ENCODE measurements around the gene DBX2. TPM values are rescaled to one million over a fixed set of nuclear protein-coding genes. Genes with fewer than 3 reads are reported as not detected.
"Not testable (repeated sequence)": the region's sequence is repeated elsewhere in the genome, so short reads cannot be mapped to it uniquely, and the experiment has no call there.

Gene DBX2
- total RNA-seq, 1 donor from 2014 or later, result not detected

DNA sequence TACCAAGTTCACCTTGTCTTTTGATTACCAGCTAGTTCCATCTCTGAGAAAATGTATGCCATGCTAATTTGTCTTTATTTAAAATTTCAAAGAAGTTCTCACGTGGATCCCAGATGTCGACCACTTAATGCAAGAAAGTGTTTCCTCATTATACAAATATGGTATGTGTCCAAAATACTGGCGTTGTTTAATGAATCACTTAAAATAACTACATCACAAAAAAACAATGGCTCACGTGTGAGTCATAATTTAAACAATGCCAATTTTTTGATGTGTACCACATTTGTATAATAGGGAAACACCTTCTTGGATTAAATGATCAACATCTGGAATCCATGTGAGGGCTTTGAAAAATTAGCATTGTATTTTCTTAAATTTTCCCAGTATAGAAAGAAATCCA is 40.8 kb downstream of the DBX2 start:
- intact Hi-C loops (cut with micrococcal nuclease), result no loop called here

DNA sequence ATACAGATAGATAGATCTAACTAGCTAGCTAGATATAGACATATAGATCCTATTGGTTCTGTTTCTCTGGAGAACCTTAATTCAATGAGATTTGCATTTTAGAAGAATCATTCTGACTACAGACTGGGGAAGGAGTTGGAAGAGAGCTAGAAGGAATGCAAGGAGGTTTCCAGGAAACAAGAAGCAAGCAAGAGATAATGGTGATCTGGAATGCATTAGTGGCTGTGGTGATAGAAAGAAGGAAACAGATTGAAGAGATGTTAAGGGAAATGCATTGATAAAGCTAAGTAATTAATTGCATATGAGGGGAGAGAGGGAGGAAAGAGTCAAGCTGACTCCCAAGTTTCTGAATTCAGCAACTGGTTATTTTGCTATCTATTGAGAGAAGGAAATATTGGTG is 42.7 kb downstream of the DBX2 start:
- intact Hi-C loops (cut with micrococcal nuclease), result no loop called here

DNA sequence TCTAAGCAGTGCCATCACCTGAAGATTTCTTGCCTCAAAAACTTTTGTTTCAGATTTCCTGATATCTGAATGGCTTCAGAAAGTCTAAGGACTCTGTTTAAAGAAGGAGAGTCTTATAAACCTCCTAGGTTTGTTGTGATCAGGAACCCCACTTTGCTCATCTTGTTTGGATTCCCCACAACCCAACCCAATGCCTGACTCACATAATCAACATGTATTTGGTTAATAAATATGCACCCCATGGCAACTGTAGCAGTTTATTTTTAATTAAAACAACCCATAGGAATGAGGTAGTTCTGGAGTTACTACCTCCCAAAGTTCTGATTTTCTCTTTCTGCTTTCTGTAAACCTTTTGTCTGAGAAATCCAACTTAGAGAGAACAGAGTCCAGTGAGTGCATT is 51.5 kb downstream of the DBX2 start:
- intact Hi-C loops (cut with micrococcal nuclease), result no loop called here

DNA sequence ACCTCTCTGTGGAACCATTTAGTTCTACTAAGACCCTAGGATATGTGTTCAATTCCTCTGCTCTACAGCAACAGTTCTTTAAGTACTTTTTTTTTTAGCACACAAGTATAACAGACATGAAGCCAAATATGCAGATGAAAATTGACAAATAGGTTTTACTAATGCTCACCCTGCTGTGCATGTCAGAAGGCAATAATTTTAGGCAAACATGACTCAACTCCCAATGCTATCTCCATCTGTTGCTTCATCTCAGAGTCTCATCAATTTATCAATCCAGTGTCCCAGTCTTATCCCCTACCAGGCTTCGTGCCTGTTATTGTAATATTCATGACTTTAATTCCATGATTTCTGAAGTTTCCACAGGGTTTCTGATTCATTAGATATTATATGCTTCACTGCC is 57.7 kb downstream of the DBX2 start:
- intact Hi-C loops (cut with micrococcal nuclease), result no loop called here

DNA sequence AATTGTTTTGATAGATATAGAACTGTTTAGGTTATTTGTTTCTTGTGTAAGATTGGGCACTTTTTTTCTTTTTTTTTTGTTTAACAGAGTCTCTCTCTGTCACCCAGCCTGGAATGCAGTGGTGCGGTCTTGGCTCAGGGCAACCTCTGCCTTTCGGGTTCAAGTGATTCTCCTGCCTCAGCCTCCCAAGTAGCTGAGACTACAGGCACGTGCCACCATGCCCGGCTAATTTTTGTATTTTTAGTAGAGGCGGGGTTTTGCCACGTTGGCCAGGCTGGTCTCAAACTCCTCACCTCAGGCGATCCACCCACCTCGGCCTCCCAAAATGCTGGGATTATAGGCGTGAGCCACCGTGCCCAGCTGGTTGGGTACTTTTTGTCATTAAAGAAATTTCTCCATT is 66.0 kb downstream of the DBX2 start:
- intact Hi-C loops (cut with micrococcal nuclease), result not testable (repeated sequence)

DNA sequence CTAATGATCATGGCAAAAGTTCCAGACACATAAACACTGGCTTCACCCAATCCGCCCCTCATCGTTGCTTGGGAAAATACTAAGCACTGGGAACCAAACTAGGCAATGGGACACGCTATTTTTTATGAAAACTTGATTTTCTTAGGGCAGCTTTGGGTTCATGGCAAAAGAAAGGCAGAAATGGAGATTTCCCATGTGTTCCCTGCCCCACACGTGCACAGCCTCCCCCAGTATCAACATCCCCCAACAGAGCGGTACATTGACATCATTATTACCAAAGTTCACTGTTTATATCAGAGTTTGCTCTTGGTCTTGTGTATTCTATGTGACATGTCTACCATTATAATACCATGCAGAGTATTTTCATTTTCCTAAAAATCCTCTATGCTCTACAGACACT is 71.0 kb downstream of the DBX2 start:
- intact Hi-C loops (cut with micrococcal nuclease), result no loop called here

DNA sequence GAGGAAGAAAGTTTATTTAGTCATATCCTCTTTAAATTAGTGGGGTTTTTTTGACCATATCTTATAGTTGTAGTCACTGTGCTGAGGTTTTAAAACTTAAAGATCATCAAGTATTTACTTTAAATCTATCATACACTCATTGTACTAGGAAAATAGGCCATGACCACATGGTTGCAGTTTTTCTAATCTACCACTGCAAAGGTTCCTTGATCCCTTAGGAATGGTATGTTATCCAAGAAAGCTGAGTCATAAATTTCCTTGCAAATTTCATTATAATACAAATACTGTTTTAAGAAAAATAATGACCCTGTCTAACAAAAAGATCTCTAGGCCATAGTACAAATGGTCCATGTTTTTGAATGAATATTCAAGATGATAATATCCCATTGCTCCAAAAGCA is 74.7 kb downstream of the DBX2 start:
- intact Hi-C loops (cut with micrococcal nuclease), result no loop called here

DNA sequence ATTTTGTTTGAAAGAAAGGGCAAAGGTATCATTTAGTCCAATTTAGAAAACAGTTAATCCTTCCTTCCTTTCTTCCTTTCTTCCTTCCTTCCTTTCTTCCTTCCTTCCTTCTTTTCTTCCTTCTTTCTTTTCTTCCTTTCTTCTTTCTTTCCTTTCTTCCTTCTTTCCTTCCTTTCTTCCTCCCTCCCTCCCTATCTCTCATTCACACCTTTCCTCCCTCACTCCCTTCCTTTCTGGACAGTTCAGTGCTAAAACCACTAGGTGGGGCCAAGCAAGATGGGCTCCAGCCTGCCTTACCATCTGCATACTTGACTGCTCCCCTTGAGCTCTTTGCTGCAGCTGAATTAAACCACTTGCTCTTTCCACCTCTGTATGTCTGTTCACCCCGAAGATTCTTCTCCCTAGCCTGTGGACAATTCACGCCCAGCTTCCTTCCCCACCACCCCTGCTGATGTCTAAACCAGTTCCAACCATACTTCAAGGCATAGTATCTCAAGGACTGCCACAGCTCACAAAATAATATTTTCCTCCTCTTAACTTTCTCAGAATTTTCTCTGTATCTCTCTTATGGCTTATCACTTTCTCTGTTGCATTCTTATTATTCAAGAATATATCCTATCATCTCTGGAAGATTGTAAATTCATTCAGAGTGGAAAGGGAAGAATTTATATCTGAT is 78.0 kb downstream of the DBX2 start:
- intact Hi-C loops (cut with micrococcal nuclease), result no loop called here

DNA sequence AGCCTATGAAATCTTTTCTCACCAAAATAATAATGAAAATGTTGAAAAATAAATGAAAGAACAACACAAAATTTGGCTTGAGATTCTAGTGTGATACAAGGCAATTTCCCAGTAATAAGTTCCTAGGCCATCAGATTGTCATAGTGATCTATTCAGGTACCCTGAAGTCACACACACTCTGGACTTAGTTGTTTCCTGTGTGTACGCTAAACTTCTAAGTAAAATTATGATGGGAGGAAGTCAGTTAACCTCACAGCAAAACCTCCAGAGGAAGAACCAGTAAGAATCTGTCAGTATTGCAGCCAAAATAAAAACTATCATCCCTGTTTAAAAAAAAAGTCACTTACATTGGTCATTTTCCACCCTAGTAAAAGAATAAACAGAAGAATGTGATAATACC is 81.9 kb downstream of the DBX2 start:
- intact Hi-C loops (cut with micrococcal nuclease), result no loop called here

Other genes starting within 250 kb of the DBX2 start
- gene NELL2, start 174.8 kb downstream of the DBX2 start, total RNA-seq, result 12.1 and 15.8 TPM in 2 replicates
- 25.3 and 25.9 TPM in 2 replicates for gene ANO6, start 165.0 kb upstream of the DBX2 start, total RNA-seq

Data from T-helper 2 cell treated with Interferon-gamma antibody and Interleukin-4, amounts not matched to agents 100 ng/mL and 5 ng/mL, for 36 hours (primary cell).